GM19438 (cell line): Measurements from ENCODE around the gene THRAP3.
"Not testable (repeated sequence)": the region's sequence is repeated elsewhere in the genome, so short reads cannot be mapped to it uniquely, and the experiment has no call there.

Experiments
- ATAC-seq: cut with Tn5 transposase; IDR thresholded peaks from one replicate; pipeline ENCODE4 v1.9.1; 2021; ENCODE audit warnings: low read depth; ENCODE audit not compliant: unreplicated experiment

The THRAP3 gene, protein sequence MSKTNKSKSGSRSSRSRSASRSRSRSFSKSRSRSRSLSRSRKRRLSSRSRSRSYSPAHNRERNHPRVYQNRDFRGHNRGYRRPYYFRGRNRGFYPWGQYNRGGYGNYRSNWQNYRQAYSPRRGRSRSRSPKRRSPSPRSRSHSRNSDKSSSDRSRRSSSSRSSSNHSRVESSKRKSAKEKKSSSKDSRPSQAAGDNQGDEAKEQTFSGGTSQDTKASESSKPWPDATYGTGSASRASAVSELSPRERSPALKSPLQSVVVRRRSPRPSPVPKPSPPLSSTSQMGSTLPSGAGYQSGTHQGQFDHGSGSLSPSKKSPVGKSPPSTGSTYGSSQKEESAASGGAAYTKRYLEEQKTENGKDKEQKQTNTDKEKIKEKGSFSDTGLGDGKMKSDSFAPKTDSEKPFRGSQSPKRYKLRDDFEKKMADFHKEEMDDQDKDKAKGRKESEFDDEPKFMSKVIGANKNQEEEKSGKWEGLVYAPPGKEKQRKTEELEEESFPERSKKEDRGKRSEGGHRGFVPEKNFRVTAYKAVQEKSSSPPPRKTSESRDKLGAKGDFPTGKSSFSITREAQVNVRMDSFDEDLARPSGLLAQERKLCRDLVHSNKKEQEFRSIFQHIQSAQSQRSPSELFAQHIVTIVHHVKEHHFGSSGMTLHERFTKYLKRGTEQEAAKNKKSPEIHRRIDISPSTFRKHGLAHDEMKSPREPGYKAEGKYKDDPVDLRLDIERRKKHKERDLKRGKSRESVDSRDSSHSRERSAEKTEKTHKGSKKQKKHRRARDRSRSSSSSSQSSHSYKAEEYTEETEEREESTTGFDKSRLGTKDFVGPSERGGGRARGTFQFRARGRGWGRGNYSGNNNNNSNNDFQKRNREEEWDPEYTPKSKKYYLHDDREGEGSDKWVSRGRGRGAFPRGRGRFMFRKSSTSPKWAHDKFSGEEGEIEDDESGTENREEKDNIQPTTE

DNA sequence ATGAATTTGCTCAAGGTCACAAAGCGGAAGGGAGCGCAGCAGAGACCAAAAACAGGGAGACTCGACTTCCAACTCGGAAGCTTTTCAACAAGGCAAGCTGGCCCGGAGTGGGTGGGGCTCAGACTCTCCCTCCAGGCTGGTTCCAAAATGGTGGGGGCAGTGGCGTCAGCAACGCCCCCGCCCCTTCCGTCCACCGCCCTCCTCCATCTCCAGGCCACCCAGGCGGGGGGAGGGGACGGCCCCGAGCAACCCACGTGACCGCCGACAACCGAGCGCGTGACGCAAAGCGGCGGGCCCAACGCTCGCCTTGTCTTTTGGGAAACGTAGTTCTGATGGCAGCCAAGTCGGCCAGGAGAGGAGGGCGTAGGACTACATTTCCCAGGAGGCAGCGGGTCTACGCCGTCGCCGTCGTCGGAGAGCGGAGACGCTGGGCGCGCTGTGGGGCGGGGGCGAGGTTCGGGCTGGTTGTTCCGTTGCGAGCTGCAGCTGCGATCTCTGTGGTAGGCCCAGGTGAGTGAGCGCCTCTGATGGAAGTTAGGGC is at the start of gene THRAP3:
THRAP3 (plus strand) TSS at position 448 of the 541 bp plus-strand sequence. CDS start 58,121 bp downstream, outside the sequence.
- peak; percentile 91 for ATAC-seq

GRCh38 chr1:36174713-36175112 is 49.5 kb upstream of the THRAP3 start:
- no peak for ATAC-seq

- no peak for ATAC-seq
Observed at GRCh38 chr1:36175137-36176095, 48.8 kb upstream of the THRAP3 start.

DNA sequence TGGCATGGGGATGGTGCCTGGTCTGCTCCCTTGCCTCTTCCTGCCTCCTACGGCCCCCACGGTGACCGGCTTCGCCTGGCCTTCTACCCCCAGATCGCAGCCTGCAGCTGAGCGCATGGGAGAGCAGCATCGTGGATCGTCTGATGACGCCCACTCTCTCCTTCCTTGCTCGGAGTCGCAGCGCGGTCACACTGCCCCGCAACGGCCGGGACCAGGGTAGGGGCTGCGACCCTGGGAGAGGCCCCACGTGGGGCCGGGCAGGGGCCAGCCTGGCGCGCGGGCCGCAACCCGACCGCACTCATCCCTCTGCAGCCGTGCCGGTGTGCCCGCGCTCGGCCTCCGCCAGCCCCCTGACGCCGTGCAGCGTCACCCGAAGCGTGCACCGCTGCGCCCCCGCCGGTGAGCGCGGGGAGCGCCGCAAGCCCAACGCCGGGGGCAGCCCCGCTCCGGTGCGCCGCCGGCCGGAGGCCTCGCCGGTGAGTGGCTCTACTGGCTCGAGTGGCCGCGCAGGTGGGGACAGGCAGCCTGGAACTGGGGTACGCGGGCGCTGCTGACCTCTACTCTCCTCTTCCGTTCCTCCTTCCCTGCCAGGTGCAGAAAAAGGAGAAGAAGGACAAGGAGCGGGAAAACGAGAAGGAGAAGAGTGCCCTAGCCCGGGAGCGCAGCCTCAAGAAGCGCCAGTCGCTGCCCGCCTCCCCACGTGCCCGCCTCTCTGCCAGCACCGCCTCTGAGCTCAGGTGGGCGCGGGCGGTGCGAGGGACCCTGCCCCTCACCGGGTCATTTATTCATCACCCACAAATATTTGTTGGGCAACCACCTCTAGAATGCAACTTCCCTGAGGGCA is 47.9 kb upstream of the THRAP3 start:
- ATAC-seq: no peak

GRCh38 chr1:36177589-36178431 is 46.4 kb upstream of the THRAP3 start:
- no peak for ATAC-seq

DNA sequence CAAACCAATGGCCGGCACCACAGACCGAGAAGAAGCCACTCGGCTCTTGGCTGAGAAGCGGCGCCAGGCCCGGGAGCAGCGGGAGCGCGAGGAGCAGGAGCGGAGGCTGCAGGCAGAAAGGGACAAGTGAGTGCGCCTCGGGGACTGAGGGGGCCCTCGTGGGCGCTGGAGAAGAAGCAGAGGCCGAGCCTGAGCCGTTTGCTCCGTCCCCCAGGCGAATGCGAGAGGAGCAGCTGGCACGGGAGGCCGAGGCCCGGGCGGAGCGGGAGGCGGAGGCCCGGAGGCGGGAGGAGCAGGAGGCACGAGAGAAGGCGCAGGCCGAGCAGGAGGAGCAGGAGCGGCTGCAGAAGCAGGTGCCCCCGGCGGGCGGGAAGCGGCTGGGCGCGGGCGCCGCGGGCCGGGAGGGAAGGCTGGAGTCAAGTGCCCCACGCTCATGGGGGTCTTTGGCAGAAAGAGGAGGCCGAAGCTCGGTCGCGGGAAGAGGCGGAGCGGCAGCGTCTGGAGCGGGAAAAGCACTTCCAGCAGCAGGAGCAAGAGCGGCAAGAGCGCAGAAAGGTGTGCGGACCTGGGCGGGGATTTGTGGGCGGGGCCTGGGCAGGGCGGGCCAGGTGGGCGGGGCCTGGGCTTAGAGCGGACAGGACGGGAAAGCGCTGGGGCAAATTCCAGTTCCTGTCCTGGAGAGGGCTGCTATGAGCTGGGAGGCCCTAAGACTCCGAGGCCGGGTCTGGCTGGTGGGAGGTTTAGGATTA is 45.6 kb upstream of the THRAP3 start:
- ATAC-seq: no peak

GRCh38 chr1:36179220-36179600 is 45.0 kb upstream of the THRAP3 start:
- no peak for ATAC-seq

GRCh38 chr1:36182734-36183133 is 41.5 kb upstream of the THRAP3 start:
- no peak for ATAC-seq

- ATAC-seq: no peak
Observed at GRCh38 chr1:36183309-36183856, 40.9 kb upstream of the THRAP3 start.

GRCh38 chr1:36187800-36188593 is 36.2 kb upstream of the THRAP3 start:
- ATAC-seq: no peak

DNA sequence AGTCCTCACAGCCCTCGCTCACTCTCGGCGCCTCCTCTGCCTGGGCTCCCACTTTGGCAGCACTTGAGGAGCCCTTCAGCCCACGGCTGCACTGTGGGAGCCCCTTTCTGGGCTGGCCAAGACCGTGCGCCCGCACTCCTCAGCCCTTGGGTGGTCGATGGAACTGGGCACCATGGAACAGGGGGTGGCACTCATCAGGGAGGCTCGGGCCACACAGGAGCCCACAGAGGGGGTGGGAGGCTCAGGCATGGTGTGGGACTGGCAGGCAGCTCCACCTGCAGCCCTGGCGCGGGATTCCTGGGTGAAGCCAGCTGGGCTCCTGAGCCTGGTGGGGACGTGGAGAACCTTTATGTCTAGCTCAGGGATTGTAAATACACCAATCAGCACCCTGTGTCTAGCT is 27.4 kb upstream of the THRAP3 start:
- ATAC-seq: not testable (repeated sequence)

GRCh38 chr1:36198641-36199040 is 25.6 kb upstream of the THRAP3 start:
- no peak for ATAC-seq

GRCh38 chr1:36199934-36200741 is 24.1 kb upstream of the THRAP3 start:
- ATAC-seq: no peak

- ATAC-seq: no peak
Observed at GRCh38 chr1:36203027-36203553, 21.2 kb upstream of the THRAP3 start.

DNA sequence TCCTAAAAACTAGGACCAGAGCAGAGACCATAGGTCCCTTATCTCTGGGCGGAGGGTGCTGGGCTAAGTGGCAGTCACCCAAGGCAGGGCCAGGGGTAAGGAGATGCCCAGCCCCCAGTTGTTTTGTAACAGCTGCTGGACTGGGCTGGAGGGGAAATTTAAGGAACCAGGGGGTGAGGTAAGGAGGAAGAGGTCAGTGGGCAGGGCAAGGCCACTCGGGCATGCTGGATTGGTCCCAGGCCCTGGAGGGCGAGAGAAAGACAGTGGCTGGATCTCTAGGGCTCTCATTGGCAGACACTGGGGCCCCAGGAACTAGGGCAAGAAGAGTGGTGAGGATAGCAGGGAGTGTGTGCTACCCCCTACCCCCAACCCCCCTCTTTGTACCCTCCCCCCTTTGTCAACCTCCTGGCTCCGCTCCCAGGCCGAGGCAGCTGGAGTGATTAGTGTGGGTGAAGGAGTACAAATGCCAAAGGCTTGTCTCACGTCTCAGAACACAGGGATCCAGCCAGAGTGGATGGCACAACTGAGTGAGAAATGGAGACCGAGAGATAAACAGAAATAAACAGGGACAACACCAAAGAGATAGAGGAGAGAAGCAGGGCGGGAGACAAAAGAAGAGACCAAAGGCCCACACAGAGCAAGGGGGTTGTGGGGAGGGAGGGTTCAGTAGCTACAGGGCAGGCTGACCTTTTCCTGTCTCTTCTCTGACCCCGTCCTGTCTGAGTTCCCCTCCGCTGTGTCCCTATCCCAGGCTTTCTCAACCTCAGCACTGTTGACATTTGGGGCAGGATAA is 20.5 kb upstream of the THRAP3 start:
- no peak for ATAC-seq
